Endothelial cell of umbilical vein (primary cell): ENCODE data around the gene TM9SF4.

Experiments used
- CTCF ChIP-seq, 2 donors: IDR thresholded peaks; 1 replicate in 1 of 2; 2 replicates in 1 of 2; pipeline ENCODE4 v1.5.1; 2011; ENCODE audit warnings: low read length in 2 of 2, mild to moderate bottlenecking in 2 of 2, moderate library complexity in 2 of 2, control low read depth in 1 of 2, inconsistent platforms in 1 of 2, low read depth in 1 of 2; ENCODE audit not compliant: insufficient read depth in 1 of 2; ENCODE audit errors: extremely low read depth in 1 of 2
- EZH2 ChIP-seq: IDR thresholded peaks from 2 replicates; pipeline ENCODE4 v1.6.1; 2012; ENCODE audit warnings: borderline replicate concordance, low read depth, mild to moderate bottlenecking, moderate library complexity, low read length, inconsistent platforms; ENCODE audit not compliant: severe bottlenecking
- FOS ChIP-seq: IDR thresholded peaks from 2 replicates; pipeline ENCODE4 v1.6.1; 2011; ENCODE audit warnings: mild to moderate bottlenecking, low read length, moderate library complexity, borderline replicate concordance; ENCODE audit not compliant: insufficient read depth
- JUN ChIP-seq: IDR thresholded peaks from 2 replicates; pipeline ENCODE4 v1.6.1; 2011; ENCODE audit warnings: borderline replicate concordance, low read depth; ENCODE audit not compliant: insufficient read length, insufficient read depth
- MAX ChIP-seq: IDR thresholded peaks from 2 replicates; pipeline ENCODE4 v1.6.1; 2011; ENCODE audit not compliant: insufficient read depth, insufficient read length
- POLR2A ChIP-seq: IDR thresholded peaks from 2 replicates; pipeline ENCODE4 v1.6.1; 2012; ENCODE audit warnings: low read depth, mild to moderate bottlenecking, control low read depth, low read length
- POLR2AphosphoS5 ChIP-seq: IDR thresholded peaks from 2 replicates; pipeline ENCODE4 v1.6.1; 2012; ENCODE audit warnings: low read depth, mild to moderate bottlenecking, control low read depth, low read length, moderate library complexity; ENCODE audit not compliant: insufficient read depth

GRCh38 chr20:32130352-32130751, 20.8 kb downstream of the TM9SF4 start:
- TF ChIP-seq CTCF (IDR thresholded peaks at IDR 0.05; ENCODE audit: extremely low read depth in 1 of 2, insufficient read depth in 1 of 2, low read depth in 1 of 2, low read length in 2 of 2) (no peak), MAX (no peak), POLR2A (no peak), EZH2 (no peak), JUN (no peak), FOS (no peak), POLR2AphosphoS5 (no peak)
